ENCODE data around the gene TEX2. TPM values are rescaled to one million over a fixed set of nuclear protein-coding genes. Genes with fewer than 3 reads are reported as not detected.

Gene TEX2
- total RNA-seq, 2 donors from 2014 or later: 8.4 to 8.7 TPM

GRCh38 chr17:64281962-64282752 lies 19.1 kb upstream of the TEX2 start:
- ATAC-seq: peak; percentile 69
- H3K9me3 ChIP-seq (ENCODE audit: control insufficient read depth, low read length, poor library complexity, severe bottlenecking): no peaks in the 10 kb centered on the region
- H3K27me3 Mint-ChIP-seq: peaks cover 6% of the 10 kb centered on the region
- H3K4me3 Mint-ChIP-seq: no peak overlapping the region
- no peak overlapping the region for H3K27ac Mint-ChIP-seq
- peak in 2 of 3 donors; percentile 16 to 36 for DNase-seq
- H3K4me1 Mint-ChIP-seq: peaks cover 3% of the 10 kb centered on the region
- no peaks in the 10 kb centered on the region for H3K36me3 Mint-ChIP-seq (ENCODE audit: low read depth)

- H3K27ac Mint-ChIP-seq: no peak overlapping the region
- DNase-seq: no peak
Observed at GRCh38 chr17:64278614-64279013, 15.6 kb upstream of the TEX2 start.

GRCh38 chr17:64277831-64278562 lies 14.9 kb upstream of the TEX2 start:
- H3K27ac Mint-ChIP-seq: no peak overlapping the region
- H3K27me3 Mint-ChIP-seq: no peaks in the 10 kb centered on the region
- no peak for DNase-seq

More at GRCh38 chr17:64278614-64279013, 15.6 kb upstream of the TEX2 start:
- ATAC-seq: no peak
- Mint-ChIP-seq H3K4me1 (peaks cover 3% of the 10 kb centered on the region), H3K4me3 (no peak overlapping the region), H3K27me3 (peaks cover 2% of the 10 kb centered on the region), H3K36me3 (ENCODE audit: low read depth) (no peaks in the 10 kb centered on the region)
- no peaks in the 10 kb centered on the region for H3K9me3 ChIP-seq (ENCODE audit: control insufficient read depth, low read length, poor library complexity, severe bottlenecking)

GRCh38 chr17:64276961-64277505 lies 14.0 kb upstream of the TEX2 start:
- peaks cover 3% of the 10 kb centered on the region for H3K4me1 Mint-ChIP-seq
- ATAC-seq (no peak), DNase-seq (no peak)
- no peak overlapping the region for H3K4me3 Mint-ChIP-seq
- H3K36me3 Mint-ChIP-seq (ENCODE audit: low read depth): no peaks in the 10 kb centered on the region
- H3K27me3 Mint-ChIP-seq: no peaks in the 10 kb centered on the region
- H3K9me3 ChIP-seq (ENCODE audit: control insufficient read depth, low read length, poor library complexity, severe bottlenecking): no peaks in the 10 kb centered on the region
- H3K27ac Mint-ChIP-seq: no peak overlapping the region

More at GRCh38 chr17:64277831-64278562, 14.9 kb upstream of the TEX2 start:
- Mint-ChIP-seq H3K4me3 (no peak overlapping the region), H3K4me1 (peaks cover 3% of the 10 kb centered on the region), H3K36me3 (ENCODE audit: low read depth) (no peaks in the 10 kb centered on the region)
- no peaks in the 10 kb centered on the region for H3K9me3 ChIP-seq (ENCODE audit: control insufficient read depth, low read length, poor library complexity, severe bottlenecking)
- ATAC-seq: no peak

GRCh38 chr17:64275016-64275415 lies 12.0 kb upstream of the TEX2 start:
- Mint-ChIP-seq H3K27me3 (peaks cover 1% of the 10 kb centered on the region), H3K27ac (no peak overlapping the region), H3K4me3 (no peak overlapping the region), H3K4me1 (peaks cover 8% of the 10 kb centered on the region), H3K36me3 (ENCODE audit: low read depth) (no peaks in the 10 kb centered on the region)
- ATAC-seq (no peak), DNase-seq (no peak)
- H3K9me3 ChIP-seq (ENCODE audit: control insufficient read depth, low read length, poor library complexity, severe bottlenecking): no peaks in the 10 kb centered on the region

GRCh38 chr17:64273006-64273405 lies 9.9 kb upstream of the TEX2 start:
- no peaks in the 10 kb centered on the region for H3K36me3 Mint-ChIP-seq (ENCODE audit: low read depth)
- H3K4me3 Mint-ChIP-seq: no peak overlapping the region
- no peak overlapping the region for H3K27ac Mint-ChIP-seq
- peaks cover 6% of the 10 kb centered on the region for H3K4me1 Mint-ChIP-seq
- ATAC-seq (no peak), DNase-seq (no peak)
- H3K27me3 Mint-ChIP-seq: peaks cover 15% of the 10 kb centered on the region
- no peaks in the 10 kb centered on the region for H3K9me3 ChIP-seq (ENCODE audit: control insufficient read depth, low read length, poor library complexity, severe bottlenecking)

- Mint-ChIP-seq H3K27ac (peak overlapping the region; percentile 51), H3K36me3 (ENCODE audit: low read depth) (peaks cover 4% of the 10 kb centered on the region), H3K4me1 (peaks cover 10% of the 10 kb centered on the region), H3K27me3 (peaks cover 29% of the 10 kb centered on the region), H3K4me3 (no peak overlapping the region)
- ATAC-seq (no peak), DNase-seq (no peak)
- no peaks in the 10 kb centered on the region for H3K9me3 ChIP-seq (ENCODE audit: control insufficient read depth, low read length, poor library complexity, severe bottlenecking)
Observed at GRCh38 chr17:64270885-64271284, 7.8 kb upstream of the TEX2 start.

- Mint-ChIP-seq H3K4me3 (no peak overlapping the region), H3K27ac (no peak overlapping the region), H3K4me1 (peaks cover 10% of the 10 kb centered on the region), H3K36me3 (ENCODE audit: low read depth) (peaks cover 4% of the 10 kb centered on the region), H3K27me3 (peaks cover 29% of the 10 kb centered on the region)
- ATAC-seq: no peak
- no peaks in the 10 kb centered on the region for H3K9me3 ChIP-seq (ENCODE audit: control insufficient read depth, low read length, poor library complexity, severe bottlenecking)
- DNase-seq: no peak
Observed at GRCh38 chr17:64269687-64270649, 6.9 kb upstream of the TEX2 start.

- Mint-ChIP-seq H3K4me3 (no peak overlapping the region), H3K36me3 (ENCODE audit: low read depth) (peaks cover 4% of the 10 kb centered on the region), H3K27me3 (peaks cover 26% of the 10 kb centered on the region), H3K27ac (no peak overlapping the region), H3K4me1 (peaks cover 25% of the 10 kb centered on the region)
- no peaks in the 10 kb centered on the region for H3K9me3 ChIP-seq (ENCODE audit: control insufficient read depth, low read length, poor library complexity, severe bottlenecking)
- no peak for ATAC-seq
- DNase-seq: no peak
Observed at GRCh38 chr17:64264891-64265290, 1.8 kb upstream of the TEX2 start.

GRCh38 chr17:64262198-64262999 lies 661 bp downstream of the TEX2 start:
- peak; percentile 52 for ATAC-seq

GRCh38 chr17:64261417-64262145 lies 1.5 kb downstream of the TEX2 start:
- H3K27ac Mint-ChIP-seq: peak overlapping the region; percentile 94
- H3K36me3 Mint-ChIP-seq (ENCODE audit: low read depth): no peaks in the 10 kb centered on the region
- ATAC-seq: no peak
- H3K4me1 Mint-ChIP-seq: peaks cover 23% of the 10 kb centered on the region
- H3K9me3 ChIP-seq (ENCODE audit: control insufficient read depth, low read length, poor library complexity, severe bottlenecking): no peaks in the 10 kb centered on the region
- DNase-seq: no peak
- peak overlapping the region; percentile 95 for H3K4me3 Mint-ChIP-seq
- H3K27me3 Mint-ChIP-seq: no peaks in the 10 kb centered on the region

More at GRCh38 chr17:64262198-64262999, 661 bp downstream of the TEX2 start:
- Mint-ChIP-seq H3K4me1 (peaks cover 24% of the 10 kb centered on the region), H3K27ac (peak overlapping the region; percentile 94), H3K4me3 (peak overlapping the region; percentile 95), H3K27me3 (peaks cover 8% of the 10 kb centered on the region), H3K36me3 (ENCODE audit: low read depth) (peaks cover 2% of the 10 kb centered on the region)
- H3K9me3 ChIP-seq (ENCODE audit: control insufficient read depth, low read length, poor library complexity, severe bottlenecking): no peaks in the 10 kb centered on the region
- DNase-seq: peak; percentile 48 to 59 (median 51)
